ENCODE data around the gene PARP2.
A peak's percentile ranks its signal among the peaks of the same experiment; 100 is the strongest.

The PARP2 gene

DNA sequence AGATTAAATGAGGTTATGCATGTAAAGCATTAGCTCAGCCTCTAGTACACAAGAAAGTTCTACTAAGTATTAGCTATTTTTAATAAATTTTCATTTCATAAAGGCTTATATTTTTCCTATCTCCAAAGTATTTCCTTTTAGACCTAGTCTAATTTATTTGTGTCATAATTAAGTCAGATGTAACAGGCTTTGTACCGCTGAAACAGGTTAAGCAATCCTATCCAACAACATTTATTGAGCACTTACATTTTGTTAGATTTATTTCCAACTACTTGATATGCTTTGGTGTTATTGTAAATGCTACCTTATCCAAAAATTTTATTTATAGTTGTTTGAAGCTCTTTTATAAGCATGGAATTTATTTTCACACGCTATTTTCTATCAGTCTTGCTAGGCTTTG, 1.8 kb upstream of the PARP2 start:
- peak overlapping the region; percentile 98 for H3K27ac ChIP-seq
- DNase-seq (ENCODE audit: low spot score), result no peak
- ChIA-PET POLR2A (ENCODE audit: low non-redundant PET) (no interaction called here), CTCF (interaction anchor here (0.6 to 2.7 kb wide), 4 partner anchors 14 to 97 kb away, joined by 3 to 15 read pairs (median 4); no protein-coding TSS in a partner anchor)
- no peak for TF ChIP-seq CTCF (conservative IDR thresholded peaks at IDR 0.05; ENCODE audit: low read depth)

DNA sequence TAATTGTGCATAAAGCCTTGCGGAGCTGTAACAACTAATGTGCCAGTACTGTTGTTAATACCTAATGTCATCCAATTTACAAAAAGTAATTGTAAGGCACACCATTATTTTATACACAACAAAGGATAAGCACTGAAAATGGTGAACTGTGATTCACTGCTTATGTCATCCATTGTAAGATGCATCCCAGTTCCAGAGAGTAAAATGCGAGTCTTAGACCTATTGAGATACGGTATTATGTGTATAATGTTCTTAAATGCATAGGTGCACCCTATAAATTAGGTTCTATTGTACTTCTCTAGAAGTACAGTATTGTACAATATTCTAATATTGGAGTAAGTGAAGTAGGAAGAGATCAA, 406 bp downstream of the PARP2 start:
- ChIA-PET CTCF (interaction anchor here (0.7 to 2.7 kb wide), 2 partner anchors 16 to 39 kb away, joined by 3 to 15 read pairs; no protein-coding TSS in a partner anchor), POLR2A (ENCODE audit: low non-redundant PET) (interaction anchor here (0.8 to 1.7 kb wide), 4 partner anchors 12 to 118 kb away, joined by 3 to 8 read pairs (median 6); partner anchors contain the start of genes APEX1, OSGEP and PIP4P1)
- DNase-seq (ENCODE audit: low spot score), result no peak
- no peak for TF ChIP-seq CTCF (conservative IDR thresholded peaks at IDR 0.05; ENCODE audit: low read depth)
- peak overlapping the region; percentile 98 for H3K27ac ChIP-seq

DNA sequence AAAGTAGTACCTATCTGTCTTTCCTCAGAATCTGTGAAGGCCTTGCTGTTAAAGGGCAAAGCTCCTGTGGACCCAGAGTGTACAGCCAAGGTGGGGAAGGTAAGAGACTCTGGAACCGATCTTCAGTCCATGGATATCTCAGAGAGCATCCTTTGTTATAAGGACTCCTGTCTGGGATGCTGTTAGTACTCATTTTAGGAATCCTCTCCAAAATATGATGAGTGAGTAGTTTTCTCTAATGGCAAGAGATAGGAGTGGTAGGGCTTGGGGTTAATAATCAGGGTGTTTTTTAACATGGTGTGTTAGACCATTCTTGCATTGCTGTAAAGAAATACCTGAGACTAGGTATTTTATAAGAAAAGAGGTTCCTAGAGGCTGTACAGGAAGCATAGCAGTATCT, 1.9 kb downstream of the PARP2 start:
- DNase-seq (ENCODE audit: low spot score), result no peak
- CTCF ChIA-PET, result no interaction called here
- no peak for TF ChIP-seq CTCF (conservative IDR thresholded peaks at IDR 0.05; ENCODE audit: low read depth)
- no peak overlapping the region for H3K27ac ChIP-seq
- POLR2A ChIA-PET (ENCODE audit: low non-redundant PET), result no interaction called here

GRCh38 chr14:20346713-20347112, 3.3 kb downstream of the PARP2 start:
- H3K27ac ChIP-seq, result no peak overlapping the region
- no peak for DNase-seq (ENCODE audit: low spot score)
- ChIA-PET CTCF (no interaction called here), POLR2A (ENCODE audit: low non-redundant PET) (no interaction called here)
- no peak for TF ChIP-seq CTCF (conservative IDR thresholded peaks at IDR 0.05; ENCODE audit: low read depth)

DNA sequence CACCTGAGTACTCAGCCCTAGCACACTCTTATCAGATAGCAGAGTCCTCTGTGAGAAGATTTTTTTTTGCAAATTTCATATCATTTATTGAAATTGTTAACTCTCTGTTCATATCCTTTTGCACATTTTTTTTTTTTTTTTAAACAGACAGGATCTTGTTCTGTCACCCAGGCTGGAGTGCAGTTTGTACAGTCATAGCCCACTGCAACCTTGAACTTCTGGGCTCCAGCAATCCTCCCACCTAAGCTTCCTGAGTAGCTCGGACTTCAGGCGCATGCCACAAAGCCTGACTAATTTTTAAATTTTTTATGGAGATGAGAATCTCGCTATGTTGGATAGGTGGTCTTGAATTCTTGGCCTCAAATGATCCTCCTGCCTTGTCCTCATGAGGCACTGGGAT, 4.3 kb downstream of the PARP2 start:
- DNase-seq (ENCODE audit: low spot score), result no peak
- CTCF ChIA-PET, result no interaction called here
- no peak overlapping the region for H3K27ac ChIP-seq
- POLR2A ChIA-PET (ENCODE audit: low non-redundant PET), result no interaction called here
- no peak for TF ChIP-seq CTCF (conservative IDR thresholded peaks at IDR 0.05; ENCODE audit: low read depth)

DNA sequence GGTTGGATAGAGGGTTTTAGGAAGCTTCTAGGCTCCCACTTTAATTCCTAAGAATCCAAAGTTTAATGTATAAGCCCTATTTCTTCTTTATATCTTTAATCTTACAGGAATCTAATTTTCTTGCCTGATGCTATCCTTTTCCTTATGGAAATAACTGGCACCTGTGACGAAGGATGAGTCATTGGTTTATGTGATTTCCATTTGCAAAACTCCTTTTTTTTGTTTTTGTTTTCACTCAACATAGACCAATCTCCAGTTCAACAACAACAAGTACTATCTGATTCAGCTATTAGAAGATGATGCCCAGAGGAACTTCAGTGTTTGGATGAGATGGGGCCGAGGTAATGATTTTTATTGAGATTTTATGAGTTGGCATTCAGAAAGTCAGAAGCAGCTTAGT, 6.8 kb downstream of the PARP2 start:
- ChIA-PET CTCF (interaction anchor here (1.1 to 1.3 kb wide), 2 partner anchors 11 to 67 kb away, joined by 3 to 4 read pairs; no protein-coding TSS in a partner anchor), POLR2A (ENCODE audit: low non-redundant PET) (no interaction called here)
- no peak for DNase-seq (ENCODE audit: low spot score)
- TF ChIP-seq CTCF (conservative IDR thresholded peaks at IDR 0.05; ENCODE audit: low read depth), result no peak
- H3K27ac ChIP-seq, result no peak overlapping the region

DNA sequence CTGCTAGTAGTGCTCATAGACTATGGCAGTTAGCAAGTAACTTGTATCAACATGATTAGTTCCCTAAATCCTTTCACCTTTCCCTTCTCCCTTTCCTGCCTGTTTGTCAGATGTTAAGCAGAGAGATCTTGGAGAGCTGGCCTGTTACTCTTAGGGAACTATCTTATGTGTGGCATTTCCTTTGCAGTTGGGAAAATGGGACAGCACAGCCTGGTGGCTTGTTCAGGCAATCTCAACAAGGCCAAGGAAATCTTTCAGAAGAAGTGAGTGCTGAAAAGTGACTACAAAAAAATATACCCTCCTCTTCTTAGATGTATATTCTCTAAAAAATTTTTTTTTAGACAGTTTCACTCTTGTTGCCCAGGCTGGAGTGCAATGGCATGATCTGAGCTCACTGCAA, 7.4 kb downstream of the PARP2 start:
- TF ChIP-seq CTCF (conservative IDR thresholded peaks at IDR 0.05; ENCODE audit: low read depth), result no peak
- ChIA-PET CTCF (interaction anchor here (0.6 to 1.3 kb wide), 2 partner anchors 66 to 248 kb away, joined by 3 read pairs; no protein-coding TSS in a partner anchor), POLR2A (ENCODE audit: low non-redundant PET) (no interaction called here)
- no peak overlapping the region for H3K27ac ChIP-seq
- DNase-seq (ENCODE audit: low spot score), result no peak

All from RWPE1 (cell line).